Measurements from ENCODE around the gene RUNX1. TPM values are rescaled to one million over a fixed set of nuclear protein-coding genes. Genes with fewer than 3 reads are reported as not detected.

RUNX1 gene
- total RNA-seq, 1 donor from 2014 or later = 0.47 TPM

- H3K27me3 Mint-ChIP-seq (ENCODE audit: unreplicated experiment) = no peaks in the 10 kb centered on the region
- H3K27ac Mint-ChIP-seq (ENCODE audit: unreplicated experiment) = no peak overlapping the region
- no peak for TF ChIP-seq CTCF (IDR thresholded peaks at IDR 0.05; ENCODE audit: partially characterized antibody, unreplicated experiment)
- H3K4me3 Mint-ChIP-seq (ENCODE audit: unreplicated experiment) = no peak overlapping the region
- DNase-seq = no peak
- peaks cover 2% of the 10 kb centered on the region for H3K9me3 Mint-ChIP-seq (ENCODE audit: unreplicated experiment)
- peaks cover 3% of the 10 kb centered on the region for H3K4me1 Mint-ChIP-seq (ENCODE audit: low read depth, unreplicated experiment)
- no peaks in the 10 kb centered on the region for H3K36me3 Mint-ChIP-seq (ENCODE audit: unreplicated experiment)
Measured at GRCh38 chr21:35017256-35017655, 31.8 kb downstream of the RUNX1 start.

- peaks cover 2% of the 10 kb centered on the region for H3K9me3 Mint-ChIP-seq (ENCODE audit: unreplicated experiment)
- DNase-seq = no peak
- H3K27ac Mint-ChIP-seq (ENCODE audit: unreplicated experiment) = no peak overlapping the region
- no peak overlapping the region for H3K4me3 Mint-ChIP-seq (ENCODE audit: unreplicated experiment)
- H3K27me3 Mint-ChIP-seq (ENCODE audit: unreplicated experiment) = no peaks in the 10 kb centered on the region
- H3K4me1 Mint-ChIP-seq (ENCODE audit: low read depth, unreplicated experiment) = peaks cover 3% of the 10 kb centered on the region
- TF ChIP-seq CTCF (IDR thresholded peaks at IDR 0.05; ENCODE audit: partially characterized antibody, unreplicated experiment) = no peak
- no peaks in the 10 kb centered on the region for H3K36me3 Mint-ChIP-seq (ENCODE audit: unreplicated experiment)
Measured at GRCh38 chr21:35016517-35017188, 32.4 kb downstream of the RUNX1 start.

GRCh38 chr21:35016071-35016470 lies 33.0 kb downstream of the RUNX1 start:
- no peak for TF ChIP-seq CTCF (IDR thresholded peaks at IDR 0.05; ENCODE audit: partially characterized antibody, unreplicated experiment)
- Mint-ChIP-seq H3K4me3 (ENCODE audit: unreplicated experiment) (no peak overlapping the region), H3K27ac (ENCODE audit: unreplicated experiment) (no peak overlapping the region), H3K27me3 (ENCODE audit: unreplicated experiment) (no peaks in the 10 kb centered on the region), H3K9me3 (ENCODE audit: unreplicated experiment) (peaks cover 6% of the 10 kb centered on the region), H3K4me1 (ENCODE audit: low read depth, unreplicated experiment) (peaks cover 3% of the 10 kb centered on the region), H3K36me3 (ENCODE audit: unreplicated experiment) (no peaks in the 10 kb centered on the region)
- no peak for DNase-seq

GRCh38 chr21:35015435-35016024 lies 33.6 kb downstream of the RUNX1 start:
- no peak for TF ChIP-seq CTCF (IDR thresholded peaks at IDR 0.05; ENCODE audit: partially characterized antibody, unreplicated experiment)
- Mint-ChIP-seq H3K36me3 (ENCODE audit: unreplicated experiment) (no peaks in the 10 kb centered on the region), H3K4me1 (ENCODE audit: low read depth, unreplicated experiment) (peaks cover 3% of the 10 kb centered on the region), H3K4me3 (ENCODE audit: unreplicated experiment) (no peak overlapping the region), H3K27ac (ENCODE audit: unreplicated experiment) (no peak overlapping the region), H3K27me3 (ENCODE audit: unreplicated experiment) (no peaks in the 10 kb centered on the region), H3K9me3 (ENCODE audit: unreplicated experiment) (peaks cover 6% of the 10 kb centered on the region)
- no peak for DNase-seq

- no peak overlapping the region for H3K27ac Mint-ChIP-seq (ENCODE audit: unreplicated experiment)
- H3K36me3 Mint-ChIP-seq (ENCODE audit: unreplicated experiment) = no peaks in the 10 kb centered on the region
- H3K9me3 Mint-ChIP-seq (ENCODE audit: unreplicated experiment) = peaks cover 6% of the 10 kb centered on the region
- no peak overlapping the region for H3K4me3 Mint-ChIP-seq (ENCODE audit: unreplicated experiment)
- peaks cover 3% of the 10 kb centered on the region for H3K4me1 Mint-ChIP-seq (ENCODE audit: low read depth, unreplicated experiment)
- TF ChIP-seq CTCF (IDR thresholded peaks at IDR 0.05; ENCODE audit: partially characterized antibody, unreplicated experiment) = no peak
- H3K27me3 Mint-ChIP-seq (ENCODE audit: unreplicated experiment) = no peaks in the 10 kb centered on the region
- DNase-seq = no peak
Measured at GRCh38 chr21:35014302-35015041, 34.6 kb downstream of the RUNX1 start.

Measured in glutamatergic neuron (in vitro differentiated cells).